SU-DHL-6 (cell line): Measurements from ENCODE around the gene ACKR3.

ENCODE experiments used
- EZH2phosphoT487 ChIP-seq: fragments of 200-600 bp; sonication (generic), shearing (Covaris generic); conservative IDR thresholded peaks from 2 replicates; pipeline ENCODE4 v1.6.1; 2018; ENCODE audit warnings: mild to moderate bottlenecking, antibody characterized with exemption, low read length, moderate library complexity, mixed read lengths
- TF ChIP-seq, protein P1 (sequence below): fragments of 200-600 bp; sonication (generic); IDR thresholded peaks from one replicate; pipeline ENCODE4 v1.5.1; 2017; ENCODE audit warnings: antibody characterized with exemption, mild to moderate bottlenecking, low read length, moderate library complexity; ENCODE audit not compliant: insufficient read depth, poor library complexity, severe bottlenecking

GRCh38 chr2:236574424-236575145 lies 5.0 kb downstream of the ACKR3 start:
- TF ChIP-seq, protein P1, sequence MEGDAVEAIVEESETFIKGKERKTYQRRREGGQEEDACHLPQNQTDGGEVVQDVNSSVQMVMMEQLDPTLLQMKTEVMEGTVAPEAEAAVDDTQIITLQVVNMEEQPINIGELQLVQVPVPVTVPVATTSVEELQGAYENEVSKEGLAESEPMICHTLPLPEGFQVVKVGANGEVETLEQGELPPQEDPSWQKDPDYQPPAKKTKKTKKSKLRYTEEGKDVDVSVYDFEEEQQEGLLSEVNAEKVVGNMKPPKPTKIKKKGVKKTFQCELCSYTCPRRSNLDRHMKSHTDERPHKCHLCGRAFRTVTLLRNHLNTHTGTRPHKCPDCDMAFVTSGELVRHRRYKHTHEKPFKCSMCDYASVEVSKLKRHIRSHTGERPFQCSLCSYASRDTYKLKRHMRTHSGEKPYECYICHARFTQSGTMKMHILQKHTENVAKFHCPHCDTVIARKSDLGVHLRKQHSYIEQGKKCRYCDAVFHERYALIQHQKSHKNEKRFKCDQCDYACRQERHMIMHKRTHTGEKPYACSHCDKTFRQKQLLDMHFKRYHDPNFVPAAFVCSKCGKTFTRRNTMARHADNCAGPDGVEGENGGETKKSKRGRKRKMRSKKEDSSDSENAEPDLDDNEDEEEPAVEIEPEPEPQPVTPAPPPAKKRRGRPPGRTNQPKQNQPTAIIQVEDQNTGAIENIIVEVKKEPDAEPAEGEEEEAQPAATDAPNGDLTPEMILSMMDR: no peak
- no peak for TF ChIP-seq EZH2phosphoT487
